Activated gamma-delta T cell treated with Interleukin-2 at 50 U/mL for 16 hours (primary cell): ENCODE results near the gene CWC27.

Source experiments
- DNase-seq: peaks from one replicate; pipeline ENCODE4 v3.0.0-alpha.2; 2020

CWC27 gene

GRCh38 chr5:65010841-65011240 is 242.1 kb downstream of the CWC27 start:
- DNase-seq = no peak

GRCh38 chr5:65012301-65012892 is 243.7 kb downstream of the CWC27 start:
- no peak for DNase-seq

- DNase-seq = no peak
Measured at GRCh38 chr5:65013166-65013565, 244.4 kb downstream of the CWC27 start.

- no peak for DNase-seq
Measured at GRCh38 chr5:65014769-65015168, 246.0 kb downstream of the CWC27 start.

GRCh38 chr5:65015767-65016166 is 247.0 kb downstream of the CWC27 start:
- no peak for DNase-seq

- DNase-seq = no peak
Measured at GRCh38 chr5:65017636-65018035, 248.9 kb downstream of the CWC27 start.

GRCh38 chr5:65018763-65019162 is 250.0 kb downstream of the CWC27 start:
- no peak for DNase-seq

- no peak for DNase-seq
Measured at GRCh38 chr5:65020492-65020891, 251.8 kb downstream of the CWC27 start.

GRCh38 chr5:65021527-65022226 is 252.9 kb downstream of the CWC27 start:
- DNase-seq = no peak

- no peak for DNase-seq
Measured at GRCh38 chr5:65022932-65023331, 254.2 kb downstream of the CWC27 start.

GRCh38 chr5:65024681-65025080 is 256.0 kb downstream of the CWC27 start:
- DNase-seq = no peak

- DNase-seq = no peak
Measured at GRCh38 chr5:65026816-65027548, 258.3 kb downstream of the CWC27 start.

- DNase-seq = no peak
Measured at GRCh38 chr5:65029178-65029577, 260.4 kb downstream of the CWC27 start.

GRCh38 chr5:65030056-65030455 is 261.3 kb downstream of the CWC27 start:
- no peak for DNase-seq

- DNase-seq = no peak
Measured at GRCh38 chr5:65032250-65032649, 263.5 kb downstream of the CWC27 start.

- no peak for DNase-seq
Measured at GRCh38 chr5:65034029-65034812, 265.5 kb downstream of the CWC27 start.

- DNase-seq = no peak
Measured at GRCh38 chr5:65034813-65035209, 266.1 kb downstream of the CWC27 start.

- DNase-seq = peak; percentile 75
Measured at GRCh38 chr5:65035211-65036206, 266.8 kb downstream of the CWC27 start.

GRCh38 chr5:65037831-65038815 is 269.4 kb downstream of the CWC27 start:
- no peak for DNase-seq

- DNase-seq = no peak
Measured at GRCh38 chr5:65041296-65042158, 272.8 kb downstream of the CWC27 start.
